Measurements from ENCODE around the gene WDR7. TPM values are rescaled to one million over a fixed set of nuclear protein-coding genes. Genes with fewer than 3 reads are reported as not detected.

Gene WDR7
- total RNA-seq, 2 experiments from 2014 or later, result 16.0 to 19.0 TPM

GRCh38 chr18:56901919-56902318 lies 250.8 kb downstream of the WDR7 start:
- ChIA-PET POLR2A (no interaction called here), CTCF (no interaction called here)

GRCh38 chr18:56902653-56903052 lies 251.5 kb downstream of the WDR7 start:
- intact Hi-C loops (cut with micrococcal nuclease), result no loop called here
- CTCF ChIA-PET, result no interaction called here
- POLR2A ChIA-PET, result no interaction called here

More at GRCh38 chr18:56901919-56902318, 250.8 kb downstream of the WDR7 start:
- H3K27ac Mint-ChIP-seq, result no peak overlapping the region
- H3K27me3 Mint-ChIP-seq, result no peaks in the 10 kb centered on the region
- H3K9me3 Mint-ChIP-seq, result no peaks in the 10 kb centered on the region
- peaks cover 13% of the 10 kb centered on the region for H3K4me1 Mint-ChIP-seq (ENCODE audit: low read depth)
- intact Hi-C loops (cut with micrococcal nuclease), result no loop called here
- ATAC-seq (no peak), DNase-seq (no peak)
- TF ChIP-seq CTCF (IDR thresholded peaks at IDR 0.05), result no peak
- H3K36me3 Mint-ChIP-seq (ENCODE audit: low read depth), result no peaks in the 10 kb centered on the region
- no peak overlapping the region for H3K4me3 Mint-ChIP-seq

DNA sequence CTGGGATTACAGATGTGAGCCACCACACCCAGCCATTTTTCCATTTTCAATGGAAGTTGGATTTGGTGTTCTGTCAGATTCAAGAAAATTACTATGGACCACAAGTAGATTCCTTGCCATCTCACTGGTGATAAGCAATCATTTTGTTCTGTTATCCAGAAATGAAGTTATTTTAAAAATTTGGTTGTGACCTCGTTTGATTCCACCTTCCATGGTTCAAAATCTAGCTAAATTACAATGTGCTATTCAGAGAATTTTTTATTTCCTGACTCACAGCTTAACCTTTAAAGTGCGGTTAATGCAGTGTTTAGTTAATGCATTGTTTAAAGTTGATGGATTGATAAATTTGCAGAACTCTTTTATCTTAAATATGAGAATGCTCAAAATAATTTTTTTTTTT lies 252.5 kb downstream of the WDR7 start:
- Mint-ChIP-seq H3K4me1 (ENCODE audit: low read depth) (peaks cover 13% of the 10 kb centered on the region), H3K36me3 (ENCODE audit: low read depth) (no peaks in the 10 kb centered on the region), H3K4me3 (no peak overlapping the region), H3K27me3 (no peaks in the 10 kb centered on the region), H3K27ac (no peak overlapping the region), H3K9me3 (no peaks in the 10 kb centered on the region)
- no peak for ATAC-seq
- DNase-seq, result no peak
- no peak for TF ChIP-seq CTCF (IDR thresholded peaks at IDR 0.05)
- ChIA-PET CTCF (interaction anchor here (1.6 kb wide), 1 partner anchor 34 kb away, joined by 6 read pairs; no protein-coding TSS in a partner anchor), POLR2A (no interaction called here)
- intact Hi-C loops (cut with micrococcal nuclease), result no loop called here

More at GRCh38 chr18:56902653-56903052, 251.5 kb downstream of the WDR7 start:
- DNase-seq (no peak), ATAC-seq (peak; percentile 74)
- peaks cover 13% of the 10 kb centered on the region for H3K4me1 Mint-ChIP-seq (ENCODE audit: low read depth)
- H3K27me3 Mint-ChIP-seq, result no peaks in the 10 kb centered on the region
- no peak for TF ChIP-seq CTCF (IDR thresholded peaks at IDR 0.05)
- no peak overlapping the region for H3K4me3 Mint-ChIP-seq
- H3K9me3 Mint-ChIP-seq, result no peaks in the 10 kb centered on the region
- H3K36me3 Mint-ChIP-seq (ENCODE audit: low read depth), result no peaks in the 10 kb centered on the region
- H3K27ac Mint-ChIP-seq, result no peak overlapping the region

GRCh38 chr18:56907771-56908170 lies 256.6 kb downstream of the WDR7 start:
- intact Hi-C loops (cut with micrococcal nuclease), result no loop called here
- DNase-seq (no peak), ATAC-seq (no peak)
- H3K9me3 Mint-ChIP-seq, result no peaks in the 10 kb centered on the region
- POLR2A ChIA-PET, result no interaction called here
- CTCF ChIA-PET, result interaction anchor here (1.5 kb wide), 1 partner anchor 39 kb away, joined by 3 read pairs; no protein-coding TSS in a partner anchor
- H3K4me3 Mint-ChIP-seq, result no peak overlapping the region
- H3K27ac Mint-ChIP-seq, result no peak overlapping the region
- no peak for TF ChIP-seq CTCF (IDR thresholded peaks at IDR 0.05)
- H3K27me3 Mint-ChIP-seq, result no peaks in the 10 kb centered on the region
- peaks cover 3% of the 10 kb centered on the region for H3K4me1 Mint-ChIP-seq (ENCODE audit: low read depth)
- H3K36me3 Mint-ChIP-seq (ENCODE audit: low read depth), result no peaks in the 10 kb centered on the region

- H3K36me3 Mint-ChIP-seq (ENCODE audit: low read depth), result no peaks in the 10 kb centered on the region
- no peak overlapping the region for H3K27ac Mint-ChIP-seq
- DNase-seq (no peak), ATAC-seq (no peak)
- CTCF ChIA-PET, result no interaction called here
- H3K27me3 Mint-ChIP-seq, result no peaks in the 10 kb centered on the region
- H3K9me3 Mint-ChIP-seq, result no peaks in the 10 kb centered on the region
- no peak overlapping the region for H3K4me3 Mint-ChIP-seq
- TF ChIP-seq CTCF (IDR thresholded peaks at IDR 0.05), result no peak
- H3K4me1 Mint-ChIP-seq (ENCODE audit: low read depth), result no peaks in the 10 kb centered on the region
- POLR2A ChIA-PET, result no interaction called here
- intact Hi-C loops (cut with micrococcal nuclease), result no loop called here
Observed at GRCh38 chr18:56910237-56910636, 259.1 kb downstream of the WDR7 start.

Data from activated CD8-positive, alpha-beta T cell treated with anti-CD3 and anti-CD28 coated beads for 36 hours (primary cell).